Activated CD4-positive, CD25-positive, alpha-beta regulatory T cell treated with anti-CD3 and anti-CD28 coated beads, Interleukin-2, amount 50 U/mL, for 16 hours (primary cell): ENCODE measurements around the gene ZYG11A.

Experiments
- DNase-seq: peaks from one replicate; pipeline ENCODE4 v3.0.0-alpha.2; 2020; ENCODE audit warnings: low read depth, low spot score

ZYG11A gene

DNA sequence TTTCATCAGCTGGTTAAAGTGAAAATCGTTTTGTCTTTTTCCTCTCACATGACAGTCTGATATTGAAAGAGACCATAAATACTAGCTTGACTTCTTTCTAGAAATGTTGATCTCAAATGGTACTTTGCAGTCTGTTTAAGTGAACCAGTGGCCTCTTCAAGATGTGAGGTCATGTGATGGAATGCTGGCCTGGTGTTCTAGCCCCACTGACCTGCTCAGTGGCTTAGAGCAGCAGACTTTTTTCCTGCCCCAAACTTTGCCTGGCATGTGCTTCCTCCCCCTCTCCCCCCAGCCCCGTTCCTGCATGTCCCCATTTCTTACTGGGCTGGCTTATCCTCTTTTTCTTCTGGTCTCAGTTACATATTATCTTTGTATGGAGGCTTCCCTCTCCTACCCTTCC lies 34.3 kb downstream of the ZYG11A start:
- no peak for DNase-seq

DNA sequence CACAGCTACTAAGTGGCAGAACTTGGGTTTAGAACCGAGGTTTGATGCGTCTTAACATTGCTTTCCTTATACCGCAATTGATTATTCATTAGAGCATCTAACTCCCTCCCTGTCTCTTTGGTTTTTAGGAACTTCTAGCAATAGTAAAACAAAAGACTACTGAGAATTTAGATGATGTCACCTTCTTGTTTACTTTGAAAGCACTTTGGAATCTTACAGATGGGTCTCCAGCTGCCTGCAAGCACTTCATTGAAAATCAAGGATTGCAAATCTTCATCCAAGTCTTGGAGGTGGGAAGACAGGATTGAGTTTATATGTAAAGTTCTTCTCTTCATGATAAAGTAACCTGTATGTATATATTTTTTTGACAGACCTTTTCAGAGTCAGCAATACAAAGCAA lies 35.0 kb downstream of the ZYG11A start:
- DNase-seq: no peak

DNA sequence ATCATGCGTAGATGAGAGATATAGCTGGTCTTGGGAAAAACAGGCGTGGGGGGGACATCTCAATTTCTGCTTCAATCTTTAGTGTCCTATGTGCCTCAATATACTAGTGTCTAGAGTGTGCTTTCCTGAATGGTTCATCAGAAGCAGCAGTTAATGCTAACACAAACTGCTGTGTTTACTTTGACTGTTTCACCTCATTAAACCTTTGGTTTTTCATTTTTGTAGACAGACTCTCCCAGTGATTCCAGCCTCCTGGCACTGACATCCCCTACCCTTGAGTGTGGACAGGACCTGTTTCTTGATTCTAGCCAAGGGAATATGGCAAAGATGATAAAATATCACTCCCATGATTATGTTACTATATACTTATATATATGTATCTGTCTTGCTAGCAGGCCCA lies 37.6 kb downstream of the ZYG11A start:
- DNase-seq: no peak

DNA sequence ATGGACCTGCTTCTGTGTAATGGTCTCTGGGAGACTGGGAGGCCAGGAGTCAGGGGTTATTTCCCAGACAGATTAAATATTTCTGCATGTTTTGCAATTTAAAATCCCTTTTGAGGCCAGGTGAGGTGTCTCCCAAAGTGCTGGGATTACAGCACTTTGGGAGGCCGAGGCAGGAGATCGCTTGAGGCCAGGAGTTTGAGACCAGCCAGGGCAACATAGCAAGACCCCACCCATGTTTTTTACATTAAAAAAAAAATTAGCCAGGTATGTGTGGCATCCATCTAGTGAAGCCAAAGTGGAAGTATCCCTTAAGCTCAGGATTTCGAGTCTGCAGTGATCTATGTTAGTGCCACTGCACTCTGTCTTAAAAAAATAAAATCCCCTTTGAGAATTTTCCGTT lies 44.9 kb downstream of the ZYG11A start:
- no peak for DNase-seq

DNA sequence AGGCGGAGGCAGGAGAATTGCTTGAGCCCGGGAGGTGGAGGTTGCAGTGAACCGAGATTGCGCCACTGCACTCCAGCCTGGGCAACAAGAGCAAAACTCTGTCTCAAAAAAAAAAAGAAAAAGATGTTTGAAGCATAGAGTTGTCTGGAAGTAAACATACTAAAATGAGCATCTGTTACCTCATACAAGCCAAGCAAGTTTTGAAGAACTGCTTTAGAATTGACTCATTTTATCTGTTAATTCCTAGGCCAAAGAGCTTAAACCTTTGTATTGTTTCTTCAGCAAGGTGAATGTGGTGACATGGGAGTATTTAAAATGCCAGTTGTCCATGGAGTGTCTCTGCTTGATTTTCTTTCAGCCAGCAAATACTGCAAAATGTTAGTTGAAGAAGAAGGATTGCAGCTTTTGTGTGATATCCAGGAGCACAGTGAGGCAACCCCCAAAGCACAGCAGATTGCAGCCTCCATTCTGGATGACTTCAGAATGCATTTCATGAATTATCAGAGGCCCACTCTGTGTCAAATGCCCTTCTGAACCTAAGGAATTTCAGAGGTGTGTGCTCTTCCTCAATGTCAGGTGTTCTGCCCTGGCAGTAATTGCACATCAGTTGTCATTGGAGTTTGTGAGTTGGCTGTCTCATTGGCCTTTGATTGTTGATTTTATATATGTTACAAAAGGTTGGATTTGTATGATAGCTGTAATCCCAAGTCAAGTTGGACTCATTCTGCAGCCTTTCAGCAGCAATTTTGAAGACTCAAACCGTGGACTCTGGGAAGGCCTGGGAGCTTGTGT lies 50.1 kb downstream of the ZYG11A start:
- no peak for DNase-seq

DNA sequence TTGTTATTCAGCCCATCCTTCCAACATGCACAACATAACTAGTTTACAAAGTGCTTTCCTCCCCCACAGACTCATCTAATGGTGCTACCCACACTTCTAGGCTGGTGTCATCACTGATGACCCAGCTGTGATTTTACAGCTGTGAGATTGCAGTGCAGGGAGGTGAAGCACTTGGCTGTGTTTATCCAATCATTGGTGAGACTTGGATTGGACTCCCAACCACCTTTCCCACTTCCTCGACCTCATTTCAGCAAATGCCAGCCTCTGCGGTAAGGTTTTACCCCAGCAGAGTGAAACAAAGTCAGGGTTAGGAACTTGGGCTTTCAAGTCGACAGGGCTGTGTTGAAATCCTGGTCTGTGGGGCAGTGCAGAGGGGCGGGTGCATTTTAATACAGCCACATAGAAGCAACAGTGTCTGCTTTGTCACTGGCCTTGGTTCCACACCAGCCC lies 56.9 kb downstream of the ZYG11A start:
- DNase-seq: no peak

DNA sequence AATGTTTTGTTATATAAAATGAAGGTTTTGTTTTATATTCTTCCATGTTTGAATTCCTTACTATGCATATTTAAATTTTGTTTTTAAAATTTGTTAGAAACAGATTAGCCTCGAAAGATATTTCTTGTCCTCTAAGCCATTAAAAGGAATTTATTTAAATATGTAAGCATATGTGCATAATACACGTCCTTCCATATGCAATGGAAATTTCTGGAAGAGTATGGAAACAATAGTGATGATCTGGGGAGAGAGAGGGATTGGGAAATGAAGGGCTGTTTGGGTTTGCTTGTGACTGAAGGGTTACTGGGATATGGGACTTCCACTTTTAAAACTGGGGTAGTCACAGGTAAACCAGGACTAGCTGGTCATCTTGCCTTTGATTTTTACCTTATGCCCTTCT lies 57.8 kb downstream of the ZYG11A start:
- no peak for DNase-seq

DNA sequence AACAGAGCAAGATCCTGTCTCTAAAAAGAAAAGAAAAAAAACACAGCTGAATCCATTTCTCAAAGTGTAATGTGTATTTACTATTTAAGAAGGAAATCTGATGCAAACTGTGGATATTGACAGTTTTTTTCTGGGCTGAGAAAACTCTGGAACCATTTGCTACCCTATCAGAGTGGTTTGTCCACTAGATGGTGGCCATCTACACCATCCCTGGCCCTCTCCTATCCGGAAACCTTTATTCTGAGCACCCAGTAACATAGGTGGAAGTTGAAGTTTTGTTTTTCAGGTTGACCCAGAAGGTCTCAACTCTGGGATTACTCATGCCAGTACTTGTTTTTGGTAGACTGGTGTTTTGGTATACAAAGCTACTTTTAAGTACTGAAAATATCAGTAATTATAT lies 58.8 kb downstream of the ZYG11A start:
- no peak for DNase-seq

DNA sequence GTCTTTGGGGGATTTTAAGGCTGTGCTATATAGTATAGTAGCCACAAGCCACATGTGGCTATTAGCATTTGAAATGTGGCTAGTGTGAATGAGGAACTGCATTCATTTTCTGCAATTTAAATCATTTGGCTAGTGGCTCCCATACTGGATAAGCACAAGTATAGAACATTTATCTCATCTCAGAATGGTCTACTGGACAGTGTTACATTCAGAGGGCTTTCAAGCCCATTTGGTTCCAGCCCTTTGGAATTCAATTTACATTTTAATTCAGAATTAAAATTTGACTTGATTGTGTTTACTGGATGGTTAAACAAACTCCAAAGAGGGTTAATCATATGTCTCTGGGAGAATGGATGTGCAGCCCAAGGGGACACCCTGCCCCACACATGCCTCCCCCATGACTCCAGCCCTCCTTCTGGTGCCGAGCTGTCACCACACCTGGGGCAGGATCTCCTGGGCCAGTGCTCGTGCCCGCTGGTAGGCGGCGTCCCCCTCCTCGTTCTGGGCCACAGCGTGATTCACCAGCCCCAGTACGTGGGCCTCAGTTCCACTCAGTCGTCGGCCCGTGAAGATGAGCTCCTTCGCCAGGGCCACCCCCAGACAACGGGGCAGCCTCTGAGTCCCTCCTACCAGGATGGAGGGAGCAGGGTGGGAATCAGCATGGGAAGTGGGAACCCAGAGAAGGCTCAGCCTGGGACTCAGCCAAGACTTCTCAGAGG lies 61.8 kb downstream of the ZYG11A start:
- DNase-seq: no peak

DNA sequence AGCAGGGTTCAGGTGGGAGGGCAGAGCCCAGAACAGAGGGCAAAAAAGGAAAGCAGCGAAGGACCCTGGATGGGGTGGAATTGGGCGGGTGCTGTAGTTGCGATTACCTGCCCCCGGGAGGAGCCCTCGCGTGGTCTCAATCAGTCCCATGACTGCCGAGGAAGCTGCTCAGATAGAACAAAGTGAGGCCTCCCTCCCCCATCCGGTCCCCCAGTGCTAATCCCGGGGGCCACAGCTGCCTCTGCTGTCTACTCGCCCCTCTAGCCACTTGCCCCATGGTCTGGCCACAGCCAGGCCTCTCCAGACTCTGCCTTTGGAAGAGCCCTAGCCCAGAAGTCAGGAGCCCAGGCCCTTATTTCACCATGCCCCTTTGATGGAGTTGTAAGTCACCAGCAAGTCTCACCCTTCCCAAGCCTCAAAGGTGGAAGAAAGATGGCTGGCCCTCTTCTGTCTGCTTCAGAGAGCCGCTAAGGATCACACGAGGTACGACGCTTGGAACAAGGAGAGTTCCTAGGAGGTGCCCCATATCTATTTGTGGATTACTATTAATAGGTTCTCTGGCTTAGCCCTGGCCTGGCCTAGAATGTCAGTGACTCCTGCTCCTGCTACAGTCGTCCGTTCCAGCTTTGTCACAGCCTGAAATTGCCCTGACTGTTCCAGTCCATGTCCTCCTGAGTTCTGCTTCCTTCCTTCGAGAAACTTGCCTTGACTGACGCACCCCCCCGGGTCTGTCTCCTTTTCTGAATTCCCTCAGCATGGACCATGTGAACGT lies 62.6 kb downstream of the ZYG11A start:
- DNase-seq: no peak

DNA sequence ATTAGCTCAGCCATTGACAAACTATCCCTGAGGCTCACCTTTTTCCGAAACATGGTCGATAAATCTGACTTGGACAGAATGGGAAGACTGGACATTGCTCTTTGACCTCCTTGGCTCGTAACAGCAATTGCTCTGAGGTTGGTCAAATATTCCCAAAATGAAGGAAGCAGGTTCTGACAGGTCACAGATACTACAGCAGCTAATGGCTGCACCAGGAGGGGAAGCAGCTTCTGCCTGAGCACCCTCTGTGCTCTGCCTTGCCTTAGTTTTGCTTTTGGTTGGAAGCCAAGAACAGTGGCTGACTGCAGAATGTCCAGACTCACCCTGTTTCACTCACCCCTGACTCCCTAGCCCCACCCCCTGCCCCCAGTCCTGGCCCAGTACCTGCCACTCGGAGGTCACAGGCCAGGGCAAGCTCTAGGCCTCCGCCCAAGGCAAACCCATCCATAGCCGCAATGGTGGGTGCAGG lies 63.6 kb downstream of the ZYG11A start:
- no peak for DNase-seq

DNA sequence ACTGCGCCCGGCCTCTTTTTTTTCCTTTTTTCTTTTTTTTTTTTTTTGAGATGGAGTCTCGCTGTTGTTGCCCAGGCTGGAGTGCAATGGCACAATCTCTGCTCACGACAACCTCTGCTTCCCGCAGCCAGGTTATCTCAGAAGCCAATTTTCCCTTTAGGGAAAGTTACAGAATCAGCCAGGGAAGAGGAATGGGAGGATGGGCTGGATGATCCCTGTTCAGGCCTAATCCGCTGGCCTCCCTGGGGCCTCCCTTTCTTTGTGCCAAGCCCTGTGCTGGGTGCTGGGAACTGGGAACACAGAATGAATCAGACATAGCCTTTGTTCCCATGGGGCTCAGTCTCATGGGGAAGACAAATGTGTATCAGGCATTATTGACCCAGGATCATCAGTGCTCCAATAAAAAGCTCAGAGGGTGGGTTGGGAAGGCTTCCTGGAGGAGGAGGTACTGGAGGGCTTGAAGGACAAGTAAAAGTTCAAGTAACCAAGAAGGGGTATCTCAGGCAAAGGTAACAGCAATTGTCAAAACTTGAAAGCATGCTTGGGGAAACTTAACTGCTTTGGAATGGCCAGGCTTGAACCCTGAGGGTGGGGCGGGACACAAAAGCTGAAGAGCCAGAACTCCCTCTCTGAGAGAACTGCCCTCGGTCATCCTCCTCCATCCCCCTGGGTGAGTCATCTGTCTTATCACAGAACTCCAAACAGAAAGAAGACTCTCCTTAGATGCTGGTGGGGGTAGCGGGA lies 64.7 kb downstream of the ZYG11A start:
- no peak for DNase-seq

DNA sequence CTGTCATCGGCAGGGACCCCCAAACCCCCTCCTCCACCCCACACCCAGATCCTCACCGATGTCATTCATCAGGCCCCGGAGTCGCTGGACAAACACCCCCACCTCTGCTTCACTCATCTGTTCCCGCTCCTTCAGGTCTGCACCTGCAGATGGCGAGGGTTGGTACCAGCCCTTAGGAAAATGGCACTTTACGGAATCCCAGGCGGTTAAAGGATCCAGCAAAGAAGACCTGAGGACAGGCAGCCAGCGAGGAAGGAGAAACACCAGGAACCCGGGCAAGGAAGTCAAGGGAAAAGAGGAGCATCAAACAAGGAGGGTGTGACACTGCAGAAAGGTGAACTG lies 65.2 kb downstream of the ZYG11A start:
- DNase-seq: no peak

DNA sequence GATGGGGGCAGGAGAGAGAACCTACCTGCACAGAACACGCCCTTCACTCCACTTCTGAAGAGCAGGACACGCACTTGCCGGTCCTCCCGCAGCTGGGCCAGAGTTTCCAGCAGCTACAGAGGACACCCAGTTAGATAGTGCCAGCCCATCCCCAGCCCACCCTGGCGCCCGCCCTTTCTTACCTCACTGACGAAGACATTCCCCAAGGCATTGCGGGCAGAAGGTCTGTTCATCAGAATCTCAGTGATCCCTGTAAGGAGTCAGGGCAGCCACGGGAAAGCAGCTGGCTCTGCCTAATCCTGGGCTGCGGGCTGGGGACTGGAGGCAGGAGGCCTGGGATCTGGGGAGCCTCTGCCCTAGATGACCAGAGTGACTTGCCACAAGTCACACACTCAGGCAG lies 69.0 kb downstream of the ZYG11A start:
- DNase-seq: no peak

DNA sequence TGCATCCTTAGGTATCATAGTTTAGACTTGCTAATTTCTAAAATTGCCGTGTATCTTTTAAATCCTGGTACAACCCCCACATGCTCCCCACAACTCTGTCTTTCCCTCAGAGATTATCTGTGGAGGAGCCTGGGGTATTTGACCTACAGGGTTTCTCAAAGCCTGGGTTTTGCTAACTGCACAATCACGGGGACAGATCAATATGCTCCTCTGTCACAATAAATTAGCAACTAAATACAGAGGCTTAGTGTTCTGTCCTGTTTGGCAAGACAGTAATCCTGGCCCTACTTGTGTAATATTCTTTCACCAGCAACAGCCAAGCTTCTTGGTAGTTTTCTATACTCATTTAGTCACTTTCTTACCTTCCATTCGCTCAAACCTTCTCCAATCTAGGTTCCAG lies 70.5 kb downstream of the ZYG11A start:
- DNase-seq: no peak

DNA sequence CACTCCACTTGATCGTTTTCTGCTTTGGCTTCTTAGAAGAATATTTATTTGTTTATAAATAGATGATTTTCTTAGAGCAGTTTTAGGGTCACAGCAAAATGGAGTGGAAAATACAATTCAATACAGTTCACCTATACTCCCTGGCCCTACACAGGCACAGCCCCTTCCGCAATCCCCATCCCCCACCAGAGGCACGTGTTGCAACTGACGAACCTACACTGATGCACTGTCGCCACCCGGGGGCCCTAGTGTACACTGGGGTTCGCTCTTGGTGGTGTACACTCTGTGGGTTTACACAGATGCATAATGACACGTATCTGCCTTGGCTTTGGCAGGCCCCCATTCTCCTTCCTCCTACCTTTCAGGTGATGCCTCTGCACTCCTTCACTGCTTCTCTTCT lies 71.0 kb downstream of the ZYG11A start:
- no peak for DNase-seq

DNA sequence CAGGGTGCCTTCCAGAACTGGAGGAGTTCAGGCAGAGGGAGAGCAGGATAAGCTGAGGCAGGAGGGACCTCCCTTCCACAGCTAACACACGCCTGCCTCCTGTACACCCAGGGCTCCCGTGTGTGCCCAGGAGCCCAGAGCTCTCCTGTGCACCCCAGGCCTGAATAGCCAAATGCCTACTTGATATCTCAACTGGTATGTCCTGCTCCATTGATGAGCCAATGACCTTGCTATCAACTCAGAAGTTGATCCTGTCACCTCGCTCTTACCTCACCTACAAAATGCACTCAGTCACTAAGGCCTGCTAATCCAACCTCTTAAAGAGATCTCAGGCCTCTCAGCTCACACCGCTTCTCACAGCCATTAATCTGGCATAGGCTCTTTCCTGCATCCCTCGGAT lies 71.9 kb downstream of the ZYG11A start:
- DNase-seq: no peak

DNA sequence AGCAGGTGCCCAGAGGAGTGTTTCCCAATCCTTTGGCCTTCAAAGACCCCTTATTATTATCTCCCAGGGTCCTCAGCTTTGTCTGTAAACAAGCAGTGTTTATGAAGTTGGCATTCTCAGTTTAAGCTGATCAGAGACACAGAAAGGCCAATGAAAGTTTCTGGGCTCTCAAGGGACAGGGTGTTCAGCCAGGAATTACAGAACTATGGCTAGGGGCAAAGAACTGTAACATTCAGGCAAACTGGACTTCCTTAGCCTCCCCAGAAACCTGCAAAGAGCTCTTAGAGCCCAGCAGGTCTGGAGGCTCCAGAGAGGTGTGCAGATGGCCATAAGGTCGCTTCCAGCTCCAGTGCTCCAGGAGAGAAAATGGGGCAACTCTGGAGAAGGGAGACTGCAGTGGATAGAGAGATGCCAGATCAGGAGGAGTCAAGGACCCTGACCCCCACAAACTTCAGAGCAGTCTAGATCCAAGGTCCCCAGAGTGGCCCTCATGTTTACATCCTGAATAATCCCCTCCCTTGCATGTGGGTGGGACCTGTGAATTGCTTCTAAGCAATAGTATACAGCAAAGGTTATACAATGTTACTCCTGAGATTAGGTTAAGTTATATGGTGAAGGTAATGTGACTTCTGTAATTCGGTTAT lies 72.8 kb downstream of the ZYG11A start:
- DNase-seq: no peak

DNA sequence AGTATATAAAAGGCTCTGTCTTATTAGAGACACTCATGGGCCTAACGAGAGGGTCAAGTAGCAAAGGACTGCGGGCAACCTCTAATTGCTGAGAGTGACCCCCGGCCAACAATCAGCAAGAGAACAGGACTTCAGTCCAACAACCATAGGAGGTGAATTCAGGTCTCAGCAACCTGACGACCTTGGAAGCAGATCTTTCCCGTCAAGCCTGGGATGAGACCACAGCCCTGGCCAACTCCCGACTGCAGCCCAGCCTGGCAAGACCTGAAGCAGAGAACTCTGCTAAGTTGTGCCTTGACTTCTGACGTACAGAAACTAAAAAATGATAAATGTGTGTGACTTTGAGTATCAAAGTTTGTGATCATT lies 73.3 kb downstream of the ZYG11A start:
- no peak for DNase-seq

DNA sequence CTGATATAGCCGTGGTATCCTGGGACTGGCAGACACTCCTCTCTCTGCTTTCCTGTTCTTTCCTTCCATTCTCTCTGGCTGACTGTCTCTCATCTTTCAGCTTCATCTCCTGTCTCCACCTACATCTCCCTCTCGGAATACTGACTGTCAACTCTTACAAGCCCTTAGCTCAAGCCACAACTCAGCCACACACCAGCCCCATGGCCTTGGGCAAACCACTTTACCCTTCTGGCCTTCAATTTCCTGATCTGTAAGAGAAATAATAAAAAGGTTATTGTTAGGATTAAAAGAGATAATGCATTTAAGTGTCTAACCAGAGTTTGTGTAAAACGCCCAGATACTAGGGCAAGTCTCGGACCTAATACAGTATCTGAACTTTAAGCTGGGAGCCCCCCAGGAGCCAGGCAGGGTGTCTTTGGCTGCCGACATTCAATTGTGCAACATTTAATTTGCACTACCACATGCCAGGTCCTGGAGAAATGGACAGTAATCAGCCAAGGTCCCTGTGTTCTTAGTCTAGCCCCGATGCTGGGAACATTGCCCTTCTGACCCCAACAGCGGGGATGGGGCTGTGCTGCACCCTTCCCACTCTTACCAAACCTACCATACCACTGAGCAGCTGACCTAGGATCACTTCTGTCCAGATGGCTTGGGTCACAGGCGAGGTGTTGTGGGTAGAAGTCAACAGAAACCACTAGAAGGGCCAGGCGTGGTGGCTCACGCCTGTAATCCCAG lies 73.8 kb downstream of the ZYG11A start:
- DNase-seq: no peak

DNA sequence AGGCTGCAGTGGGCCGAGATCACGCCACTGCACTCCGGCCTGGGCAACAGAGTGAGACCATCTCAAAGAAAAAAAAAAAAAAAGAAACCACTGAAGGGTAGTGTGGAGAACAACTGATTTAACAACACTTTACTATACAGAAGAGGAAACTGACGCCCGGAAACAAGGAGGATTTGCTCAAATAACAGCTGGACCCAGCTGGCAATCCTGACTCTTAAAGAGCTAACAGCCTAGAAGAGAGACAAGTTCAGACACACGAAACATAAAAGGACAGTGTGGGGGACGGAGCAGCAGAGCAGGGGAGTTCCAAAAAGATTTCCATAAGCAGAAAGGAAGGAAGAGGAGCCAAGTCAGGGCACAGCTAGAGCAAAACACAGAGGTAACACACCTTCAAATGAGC lies 74.6 kb downstream of the ZYG11A start:
- no peak for DNase-seq
